Naive thymus-derived CD4-positive, alpha-beta T cell (primary cell): ENCODE data around the gene WIPI1. TPM values are rescaled to one million over a fixed set of nuclear protein-coding genes. Genes with fewer than 3 reads are reported as not detected.
A peak's percentile ranks its signal among the peaks of the same experiment; 100 is the strongest.
"Not testable (repeated sequence)": the region's sequence is repeated elsewhere in the genome, so short reads cannot be mapped to it uniquely, and the experiment has no call there.

Experiments
- ATAC-seq: fragments of 150-1000 bp; cut with Tn5 transposase; 2 replicates; pipeline ENCODE4 v1.10.0; 2021; ENCODE audit warnings: mild to moderate bottlenecking, moderate library complexity
- CTCF ChIA-PET: fragments of 350-600 bp; sonication (Branson Sonifier 250); formaldehyde crosslinking; loops from one replicate; lab custom pipeline; 2021; ENCODE audit warnings: antibody characterized with exemption; lab: Charles Lee
- POLR2A ChIA-PET: fragments of 350-600 bp; sonication (Branson Sonifier 250); formaldehyde crosslinking; loops from one replicate; lab custom pipeline; 2021; ENCODE audit warnings: antibody characterized with exemption, inconsistent platforms; lab: Charles Lee
- DNase-seq, 9 donors: peaks; one replicate each; pipeline versions ENCODE4 v3.0.0 to v3.0.0-alpha.2; 2020 to 2022; ENCODE audit warnings: mixed read lengths in 1 of 9
- H3K27ac ChIP-seq: one replicate; pipeline ENCODE4 v1.7.0; 2013; ENCODE audit warnings: mild to moderate bottlenecking, low read depth, low read length, moderate library complexity
- H3K27me3 ChIP-seq, 2 donors: one replicate each; pipeline ENCODE4 v1.7.0; 2013; ENCODE audit warnings: low read length in 2 of 2, mild to moderate bottlenecking in 2 of 2, moderate library complexity in 2 of 2; ENCODE audit not compliant: control insufficient read depth in 2 of 2, insufficient read depth in 2 of 2
- H3K36me3 ChIP-seq, 3 experiments: 1 replicate in 2 of 3; 2 replicates in 1 of 3; pipeline ENCODE4 v1.7.0; 2013; ENCODE audit warnings: low read length in 3 of 3, mild to moderate bottlenecking in 3 of 3, moderate library complexity in 1 of 3; ENCODE audit not compliant: insufficient read depth in 3 of 3, control insufficient read depth in 2 of 3
- H3K4me1 ChIP-seq, 2 donors: one replicate each; pipeline ENCODE4 v1.7.0; 2013; ENCODE audit warnings: low read length in 2 of 2, mild to moderate bottlenecking in 2 of 2, moderate library complexity in 1 of 2; ENCODE audit not compliant: control insufficient read depth in 2 of 2, insufficient read depth in 2 of 2
- H3K4me3 ChIP-seq: 2 replicates; pipeline ENCODE4 v1.7.0; 2013; ENCODE audit warnings: mild to moderate bottlenecking, low read length
- H3K9me3 ChIP-seq, 3 experiments: 1 replicate in 2 of 3; 2 replicates in 1 of 3; pipeline ENCODE4 v1.7.0; 2013; ENCODE audit warnings: low read length in 3 of 3; ENCODE audit not compliant: control insufficient read depth in 2 of 3
- H3K27ac Mint-ChIP-seq, 9 donors: one replicate each; pipeline ENCODE4 v1.8.0; 2020 to 2022; ENCODE audit warnings: mixed read lengths in 9 of 9, mild to moderate bottlenecking in 8 of 9, moderate library complexity in 5 of 9, inconsistent platforms in 2 of 9
- H3K27me3 Mint-ChIP-seq, 5 donors: one replicate each; pipeline ENCODE4 v1.8.0; 2021 to 2022; ENCODE audit warnings: mixed read lengths in 5 of 5, mild to moderate bottlenecking in 1 of 5
- H3K36me3 Mint-ChIP-seq, 5 donors: one replicate each; pipeline ENCODE4 v1.8.0; 2020 to 2022; ENCODE audit warnings: mixed read lengths in 5 of 5, mild to moderate bottlenecking in 3 of 5, inconsistent platforms in 1 of 5
- H3K4me1 Mint-ChIP-seq, 7 donors: one replicate each; pipeline ENCODE4 v1.8.0; 2020 to 2022; ENCODE audit warnings: mixed read lengths in 7 of 7, mild to moderate bottlenecking in 3 of 7, inconsistent platforms in 1 of 7
- H3K4me3 Mint-ChIP-seq, 10 donors: one replicate each; pipeline ENCODE4 v1.8.0; 2020 to 2022; ENCODE audit warnings: mild to moderate bottlenecking in 10 of 10, mixed read lengths in 10 of 10, moderate library complexity in 6 of 10, inconsistent platforms in 2 of 10
- H3K9me3 Mint-ChIP-seq, 11 donors: one replicate each; pipeline ENCODE4 v1.8.0; 2020 to 2022; ENCODE audit warnings: mixed read lengths in 11 of 11, mild to moderate bottlenecking in 4 of 11, inconsistent platforms in 1 of 11, moderate library complexity in 1 of 11
- intact Hi-C, 2 donors: fragments of 100-400 bp; cut with micrococcal nuclease; formaldehyde crosslinking; loops; one replicate each; pipeline ENCODE4 v1.15.1; 2023
- polyA plus RNA-seq, 2 donors: library from polyadenylated mRNA; unstranded; fragments of 300-500 nt; fragmentation: Illumina TruSeq; gene quantifications; one replicate each; pipeline ENCODE4 v1.2.3, GENCODE V29; 2021
- total RNA-seq, 6 experiments: library from RNA in 5 of 6; stranded (reverse) in 5 of 6; gene quantifications; 1 replicate in 5 of 6; 2 replicates in 1 of 6; pipeline ENCODE4 v1.2.3 and lab custom pipeline; 2021 to 2026

Gene WIPI1
- total and polyA plus RNA-seq, 7 experiments from 2014 or later: 1.7 to 16.5 (median 4.8) TPM

GRCh38 chr17:68495081-68495480 lies 37.8 kb upstream of the WIPI1 start:
- no peaks in the 10 kb centered on the region for H3K9me3 ChIP-seq
- no peaks in the 10 kb centered on the region for H3K36me3 ChIP-seq
- no peak overlapping the region for H3K4me3 Mint-ChIP-seq
- H3K27ac ChIP-seq: no peak overlapping the region
- H3K4me1 ChIP-seq: no peaks in the 10 kb centered on the region
- intact Hi-C loops: no loop called here
- no peaks in the 10 kb centered on the region for H3K27me3 ChIP-seq
- ChIA-PET POLR2A (no interaction called here), CTCF (no interaction called here)
- H3K36me3 Mint-ChIP-seq: peaks cover 0 to 3% (median 0%) of the 10 kb centered on the region in 5 donors
- DNase-seq (no peak), ATAC-seq (no peak)
- peaks cover 6 to 32% (median 14%) of the 10 kb centered on the region in 7 donors for H3K4me1 Mint-ChIP-seq
- peaks cover 0 to 9% (median 0%) of the 10 kb centered on the region in 5 donors for H3K27me3 Mint-ChIP-seq
- peaks cover 0 to 5% (median 0%) of the 10 kb centered on the region in 11 donors for H3K9me3 Mint-ChIP-seq
- no peak overlapping the region for H3K4me3 ChIP-seq
- no peak overlapping the region for H3K27ac Mint-ChIP-seq

- not testable (repeated sequence) for H3K4me3 ChIP-seq
Measured at GRCh38 chr17:68492394-68493054, 35.2 kb upstream of the WIPI1 start.

GRCh38 chr17:68491381-68492231 lies 34.3 kb upstream of the WIPI1 start:
- DNase-seq (no peak), ATAC-seq (peak; percentile 68)
- no peaks in the 10 kb centered on the region for H3K36me3 ChIP-seq
- intact Hi-C loops: no loop called here
- H3K27me3 Mint-ChIP-seq: peaks cover 0 to 13% (median 0%) of the 10 kb centered on the region in 5 donors
- no peak overlapping the region for H3K4me3 ChIP-seq
- peaks cover 10 to 27% (median 13%) of the 10 kb centered on the region in 7 donors for H3K4me1 Mint-ChIP-seq
- H3K36me3 Mint-ChIP-seq: no peaks in the 10 kb centered on the region
- H3K9me3 ChIP-seq: no peaks in the 10 kb centered on the region
- peaks cover 6% of the 10 kb centered on the region in 2 donors for H3K4me1 ChIP-seq
- peaks cover 0 to 5% (median 0%) of the 10 kb centered on the region in 11 donors for H3K9me3 Mint-ChIP-seq
- H3K27ac ChIP-seq: no peak overlapping the region
- CTCF ChIA-PET: interaction anchor here (0.6 kb wide), 1 partner anchor 404 kb away, joined by 3 read pairs; no protein-coding TSS in a partner anchor
- no peaks in the 10 kb centered on the region for H3K27me3 ChIP-seq
- POLR2A ChIA-PET: interaction anchor here (0.5 kb wide), 1 partner anchor 386 kb away, joined by 3 read pairs; no protein-coding TSS in a partner anchor
- H3K4me3 Mint-ChIP-seq: peak overlapping the region in 1 of 10 donors; percentile 39
- H3K27ac Mint-ChIP-seq: no peak overlapping the region

More at GRCh38 chr17:68492394-68493054, 35.2 kb upstream of the WIPI1 start:
- H3K4me1 Mint-ChIP-seq: peaks cover 8 to 23% (median 10%) of the 10 kb centered on the region in 7 donors
- H3K27ac ChIP-seq, H3K27me3 Mint-ChIP-seq, H3K9me3 ChIP-seq, intact Hi-C loops, H3K4me1 ChIP-seq, H3K36me3 ChIP-seq, H3K4me3 Mint-ChIP-seq, ATAC-seq, H3K27me3 ChIP-seq, POLR2A ChIA-PET, DNase-seq, H3K36me3 Mint-ChIP-seq, H3K9me3 Mint-ChIP-seq, CTCF ChIA-PET: not testable (repeated sequence)
- H3K27ac Mint-ChIP-seq: peak overlapping the region in 1 of 9 donors; percentile 18

- no peaks in the 10 kb centered on the region for H3K27me3 ChIP-seq
- Mint-ChIP-seq H3K9me3 (peaks cover 0 to 3% (median 0%) of the 10 kb centered on the region in 11 donors), H3K27ac (no peak overlapping the region), H3K27me3 (peaks cover 0 to 30% (median 0%) of the 10 kb centered on the region in 5 donors), H3K36me3 (peaks cover 0 to 1% (median 0%) of the 10 kb centered on the region in 5 donors), H3K4me1 (peaks cover 12 to 29% (median 14%) of the 10 kb centered on the region in 7 donors), H3K4me3 (no peak overlapping the region)
- ATAC-seq: no peak
- H3K27ac ChIP-seq: no peak overlapping the region
- H3K4me3 ChIP-seq: no peak overlapping the region
- H3K36me3 ChIP-seq: no peaks in the 10 kb centered on the region
- no peaks in the 10 kb centered on the region for H3K9me3 ChIP-seq
- CTCF ChIA-PET: no interaction called here
- H3K4me1 ChIP-seq: peaks cover 6% of the 10 kb centered on the region in 2 donors
- intact Hi-C loops: no loop called here
- POLR2A ChIA-PET: no interaction called here
- no peak for DNase-seq
Measured at GRCh38 chr17:68489919-68490318, 32.6 kb upstream of the WIPI1 start.

- DNase-seq (no peak), ATAC-seq (no peak)
- CTCF ChIA-PET: no interaction called here
- H3K27ac Mint-ChIP-seq: no peak overlapping the region
- Histone ChIP-seq H3K9me3 (no peaks in the 10 kb centered on the region), H3K27ac (no peak overlapping the region), H3K4me3 (no peak overlapping the region), H3K27me3 (no peaks in the 10 kb centered on the region), H3K36me3 (no peaks in the 10 kb centered on the region), H3K4me1 (peaks cover 6% of the 10 kb centered on the region in 2 donors)
- H3K9me3 Mint-ChIP-seq: peaks cover 0 to 5% (median 2%) of the 10 kb centered on the region in 11 donors
- H3K4me1 Mint-ChIP-seq: peaks cover 12 to 20% (median 14%) of the 10 kb centered on the region in 7 donors
- intact Hi-C loops: no loop called here
- no peak overlapping the region for H3K4me3 Mint-ChIP-seq
- H3K27me3 Mint-ChIP-seq: peaks cover 0 to 44% (median 7%) of the 10 kb centered on the region in 5 donors
- POLR2A ChIA-PET: no interaction called here
- peaks cover 0 to 6% (median 3%) of the 10 kb centered on the region in 5 donors for H3K36me3 Mint-ChIP-seq
Measured at GRCh38 chr17:68484458-68484857, 27.2 kb upstream of the WIPI1 start.

- Histone ChIP-seq H3K27ac (no peak overlapping the region), H3K4me3 (no peak overlapping the region), H3K4me1 (no peaks in the 10 kb centered on the region), H3K27me3 (no peaks in the 10 kb centered on the region), H3K36me3 (no peaks in the 10 kb centered on the region), H3K9me3 (no peaks in the 10 kb centered on the region)
- Mint-ChIP-seq H3K36me3 (peaks cover 0 to 9% (median 5%) of the 10 kb centered on the region in 5 donors), H3K27ac (no peak overlapping the region), H3K4me3 (no peak overlapping the region), H3K9me3 (peaks cover 0 to 6% (median 3%) of the 10 kb centered on the region in 11 donors), H3K27me3 (peaks cover 0 to 45% (median 7%) of the 10 kb centered on the region in 5 donors), H3K4me1 (peaks cover 4 to 12% (median 7%) of the 10 kb centered on the region in 7 donors)
- CTCF ChIA-PET: no interaction called here
- intact Hi-C loops: no loop called here
- POLR2A ChIA-PET: interaction anchor here (0.9 kb wide), 1 partner anchor 20 kb away, joined by 3 read pairs; no protein-coding TSS in a partner anchor
- no peak for DNase-seq
- no peak for ATAC-seq
Measured at GRCh38 chr17:68482576-68483041, 25.3 kb upstream of the WIPI1 start.
